ENCODE measurements around the gene P2RY12. TPM values are rescaled to one million over a fixed set of nuclear protein-coding genes. Genes with fewer than 3 reads are reported as not detected.

Gene P2RY12
- total and polyA plus RNA-seq, 2 of the 4 experiments (the other 2 are of a cell fraction), result not detected

- no peak for TF ChIP-seq RCOR1 (IDR thresholded peaks at IDR 0.05; ENCODE audit: insufficient replicate concordance, low read length)
- no peak for TF ChIP-seq CEBPB (IDR thresholded peaks at IDR 0.05; ENCODE audit: low read depth, low read length)
- no peak for TF ChIP-seq CHD1 (IDR thresholded peaks at IDR 0.05; ENCODE audit: low read depth, low read length)
- no peak for TF ChIP-seq POLR2A (IDR thresholded peaks at IDR 0.05; ENCODE audit: low read depth, low read length)
- TF ChIP-seq RAD21 (IDR thresholded peaks at IDR 0.05; ENCODE audit: low read length), result no peak
- TF ChIP-seq FOS (IDR thresholded peaks at IDR 0.05; ENCODE audit: low read depth, low read length), result no peak
- no peak for TF ChIP-seq MAZ (IDR thresholded peaks at IDR 0.05; ENCODE audit: borderline replicate concordance, low read depth, low read length)
- TF ChIP-seq MAFK (IDR thresholded peaks at IDR 0.05; ENCODE audit: low read depth, low read length), result no peak
- TF ChIP-seq NFE2L2 (IDR thresholded peaks at IDR 0.05; ENCODE audit: low read depth, low read length), result no peak
- no peak for TF ChIP-seq SMC3 (IDR thresholded peaks at IDR 0.05; ENCODE audit: low read depth, low read length)
- TF ChIP-seq RFX5 (IDR thresholded peaks at IDR 0.05; ENCODE audit: low read depth, low read length), result no peak
- no peak for TF ChIP-seq MXI1 (IDR thresholded peaks at IDR 0.05; ENCODE audit: borderline replicate concordance, low read depth, low read length)
- H2BK120ac ChIP-seq (ENCODE audit: low read depth, low read length), result 0 out of 2 replicates have a peak overlapping the region, but pooled peaks have one; percentile 4
- no peak overlapping the region for H2AK9ac ChIP-seq (replicated peaks; ENCODE audit: low read depth, low read length, poor library complexity)
- H3K4me1 ChIP-seq (ENCODE audit: control insufficient read depth, insufficient read depth, low read length), result peaks cover 3% of the 10 kb centered on the region; the same call in 1 of the 2 replicates
- no peak overlapping the region for H3K56ac ChIP-seq (ENCODE audit: extremely low read depth, insufficient read depth, low read length)
- H3K27me3 ChIP-seq (ENCODE audit: control insufficient read depth, insufficient read depth, low read length), result no peaks in the 10 kb centered on the region
- 100% methylated on average over 1 of the region's 6 CpGs; no CpG with 5 or more reads in 1 of the 2 experiments for WGBS, 2 experiments (ENCODE audit: extremely low coverage in 2 of 2, insufficient read length in 1 of 2)
- DNase-seq (no peak), ATAC-seq (ENCODE audit: low read depth) (no peak)
- intact Hi-C loops (cut with micrococcal nuclease), result no loop called here
- no TSS peak for BruUV-seq (replicated peaks)
- dilution Hi-C loops (cut with HindIII; ENCODE audit: low sequenced_read_pairs, unreplicated experiment), result no loop called here
- peak overlapping the region; percentile 15; the same call in 2 of the 3 replicates for H2BK15ac ChIP-seq (ENCODE audit: low read depth, low read length)
- no peak overlapping the region for H2BK5ac ChIP-seq (ENCODE audit: low read depth, low read length, poor library complexity, severe bottlenecking)
- peak overlapping the region; percentile 29; the same call in 1 of the 2 replicates for H4K5ac ChIP-seq (ENCODE audit: low read depth, low read length)
- H4K91ac ChIP-seq (ENCODE audit: insufficient read depth, low read depth, low read length), result no peak overlapping the region
- ChIA-PET CTCF (no interaction called here), POLR2A (ENCODE audit: unreplicated experiment) (no interaction called here)
- H3K9me1 ChIP-seq (ENCODE audit: insufficient read depth, low read length), result no peaks in the 10 kb centered on the region; the same call in 1 of the 2 replicates
- H3K4me2 ChIP-seq (ENCODE audit: low read depth, low read length), result no peak overlapping the region
- H2AK5ac ChIP-seq (ENCODE audit: low read depth, low read length), result peak overlapping the region; percentile 33; the same call in 1 of the 2 replicates
- no peaks in the 10 kb centered on the region for H3K79me1 ChIP-seq (ENCODE audit: low read depth in 1 of 2, low read length in 2 of 2)
- H2AFZ ChIP-seq (replicated peaks; ENCODE audit: low read length, poor library complexity), result no peak overlapping the region
- no peaks in the 10 kb centered on the region for H3K9me3 ChIP-seq (ENCODE audit: control insufficient read depth, insufficient read depth, low read length)
- H3K27ac ChIP-seq (ENCODE audit: insufficient read depth, low read length), result no peak overlapping the region
- no peak overlapping the region for H3K4me3 ChIP-seq (ENCODE audit: insufficient read depth, low read depth, low read length)
- peak overlapping the region; percentile 57; the same call in 1 of the 2 replicates for H2BK20ac ChIP-seq (ENCODE audit: low read depth, low read length)
- no peak overlapping the region; a peak in 1 of 4 replicates for H4K8ac ChIP-seq (ENCODE audit: low read depth in 2 of 2, low read length in 2 of 2)
- no peak overlapping the region for H3K4ac ChIP-seq (ENCODE audit: low read depth, low read length)
- no peak overlapping the region for H3K9ac ChIP-seq (ENCODE audit: low read depth, low read length)
- H3K18ac ChIP-seq (ENCODE audit: low read depth, low read length), result peak overlapping the region; percentile 71; the same call in 1 of the 2 replicates
- H4K20me1 ChIP-seq (ENCODE audit: insufficient read depth, low read length), result no peaks in the 10 kb centered on the region
- 0 out of 2 replicates have a peak overlapping the region, but pooled peaks have one; percentile 35 for H3K14ac ChIP-seq (replicated peaks; ENCODE audit: low read depth, low read length)
- H3K23ac ChIP-seq (ENCODE audit: low read depth, low read length), result no peak overlapping the region
- in situ Hi-C loops (cut with MboI; ENCODE audit: low sequenced_read_pairs), result no loop called here
- no peaks in the 10 kb centered on the region for H3K36me3 ChIP-seq (ENCODE audit: control insufficient read depth, insufficient read depth, low read length)
These were observed 37.1 kb downstream of the P2RY12 start for GRCh38 chr3:151347432-151347831.
